HepG2 (cell line): ENCODE results near the gene NCOR2. TPM values are rescaled to one million over a fixed set of nuclear protein-coding genes. Genes with fewer than 3 reads are reported as not detected.
A peak's percentile ranks its signal among the peaks of the same experiment; 100 is the strongest.

Experiments used
- ATAC-seq: fragments of 200-7000 bp; cut with Tn5 transposase; 3 replicates; pipeline ENCODE4 v1.9.1; 2020; ENCODE audit warnings: mild to moderate bottlenecking, moderate library complexity
- BruUV-seq: library from RNA; stranded (reverse); fragments of 400-500 nt; replicated peaks from 2 replicates; lab custom pipeline; 2021; lab: Mats Ljungman, UMichigan
- CTCF ChIA-PET: fragments of 300-600 bp; formaldehyde crosslinking; extraction: SDS; loops from one replicate; lab custom pipeline; 2021; ENCODE audit warnings: low total read pairs, inconsistent platforms, low intra/inter-chr PET ratio; lab: Yijun Ruan, JAX
- POLR2A ChIA-PET: fragments of 350-600 bp; sonication (Branson Sonifier 250); formaldehyde crosslinking; loops from one replicate; lab custom pipeline; 2020; ENCODE audit warnings: antibody characterized with exemption, inconsistent platforms; lab: Yijun Ruan, JAX
- DNase-seq: peaks from one replicate; pipeline ENCODE4 v3.0.0-alpha.2; 2015; ENCODE audit warnings: low spot score
- FAIRE-seq: peaks from 3 replicates; lab custom pipeline; 2011; peaks lifted over from hg19 to GRCh38; lab: Jason Lieb, UNC
- H2AFZ ChIP-seq: one replicate; pipeline ENCODE4 v1.6.1; 2011; ENCODE audit warnings: low read length, inconsistent platforms
- H3K27ac ChIP-seq: fragments of 300-600 bp; 3 replicates; pipeline ENCODE4 v1.8.0; 2011; ENCODE audit warnings: mixed run types, mild to moderate bottlenecking, mixed read lengths, low read length, inconsistent platforms; ENCODE audit not compliant: insufficient read depth; ENCODE audit errors: extremely low read length
- H3K27me3 ChIP-seq, 2 experiments: fragments of 200-600 bp in 1 of 2; 2 replicates in 1 of 2; 3 replicates in 1 of 2; pipeline versions ENCODE4 v1.6.0 to v1.8.0; 2011; ENCODE audit warnings: low read length in 2 of 2, mild to moderate bottlenecking in 2 of 2, moderate library complexity in 2 of 2, inconsistent platforms in 1 of 2; ENCODE audit not compliant: insufficient read depth in 2 of 2, control insufficient read depth in 1 of 2
- H3K36me3 ChIP-seq, 2 experiments: fragments of 200-600 bp in 1 of 2; replicated peaks in 1 of 2; 2 replicates in 1 of 2; 3 replicates in 1 of 2; pipeline versions ENCODE4 v1.5.1 to v1.8.0; 2011; ENCODE audit warnings: low read length in 2 of 2, inconsistent platforms in 1 of 2; ENCODE audit not compliant: insufficient read depth in 2 of 2, control insufficient read depth in 1 of 2
- H3K4me1 ChIP-seq: 2 replicates; pipeline ENCODE4 v1.5.1; 2012; ENCODE audit warnings: low read length, inconsistent platforms; ENCODE audit not compliant: insufficient read depth
- H3K4me2 ChIP-seq: 2 replicates; pipeline ENCODE4 v1.6.0; 2011; ENCODE audit warnings: low read depth, low read length, inconsistent platforms
- H3K4me3 ChIP-seq, 3 experiments: fragments of 200-600 bp in 1 of 3; sonication (generic), shearing (Covaris generic) in 1 of 3; replicated peaks in 1 of 3; 2 replicates each; pipeline ENCODE4 v1.5.1; 2011 to 2016; ENCODE audit warnings: low read length in 3 of 3, inconsistent platforms in 2 of 3, low read depth in 2 of 3, mild to moderate bottlenecking in 2 of 3, control low read depth in 1 of 3, mixed read lengths in 1 of 3; ENCODE audit not compliant: insufficient read depth in 1 of 3
- H3K79me2 ChIP-seq: one replicate; pipeline ENCODE4 v1.6.1; 2011; ENCODE audit warnings: low read length, inconsistent platforms; ENCODE audit not compliant: insufficient read depth
- H3K9ac ChIP-seq: 2 replicates; pipeline ENCODE4 v1.6.0; 2011; ENCODE audit warnings: mild to moderate bottlenecking, low read depth, low read length, inconsistent platforms; ENCODE audit not compliant: insufficient read depth
- H3K9me3 ChIP-seq: 2 replicates; pipeline ENCODE4 v1.5.1; 2012; ENCODE audit warnings: mild to moderate bottlenecking, low read length
- H4K20me1 ChIP-seq: 2 replicates; pipeline ENCODE4 v1.6.0; 2011; ENCODE audit warnings: inconsistent platforms, mild to moderate bottlenecking, low read length, moderate library complexity; ENCODE audit not compliant: insufficient read depth
- ATRX ChIP-seq: sonication (generic); formaldehyde crosslinking; IDR thresholded peaks from 2 replicates; pipeline ENCODE4 v1.4.0; 2020; ENCODE audit warnings: missing genetic modification reagents, borderline replicate concordance
- LCORL ChIP-seq, 2 experiments: fragments of 450-650 bp in 1 of 2; sonication (generic) in 1 of 2; formaldehyde crosslinking in 1 of 2; IDR thresholded peaks; 2 replicates each; pipeline versions ENCODE4 v1.5.0 to v1.6.1; 2017 to 2020; ENCODE audit warnings: antibody characterized with exemption in 1 of 2, missing genetic modification reagents in 1 of 2
- NFE2L2 ChIP-seq: fragments of 150-350 bp; IDR thresholded peaks from 2 replicates; pipeline ENCODE4 v1.6.1; 2014; ENCODE audit warnings: low read length
- SPEN ChIP-seq: sonication (generic); formaldehyde crosslinking; IDR thresholded peaks from 2 replicates; pipeline ENCODE4 v1.5.1; 2020; ENCODE audit warnings: low read depth, mild to moderate bottlenecking, missing genetic modification reagents
- TEAD2 ChIP-seq: sonication (generic); formaldehyde crosslinking; IDR thresholded peaks from 2 replicates; pipeline ENCODE4 v1.9.0; 2021; ENCODE audit warnings: missing genetic modification reagents
- ZNF263 ChIP-seq: sonication (generic); formaldehyde crosslinking; IDR thresholded peaks from 2 replicates; pipeline ENCODE4 v1.4.0; 2020; ENCODE audit warnings: missing genetic modification reagents
- ZNF407 ChIP-seq: sonication (generic); formaldehyde crosslinking; IDR thresholded peaks from one replicate; pipeline ENCODE4 v1.5.1; 2020; ENCODE audit warnings: mild to moderate bottlenecking, missing genetic modification reagents; ENCODE audit errors: not compliant biosample characterization
- ZSCAN25 ChIP-seq: sonication (generic); formaldehyde crosslinking; IDR thresholded peaks from 2 replicates; pipeline ENCODE4 v1.8.0; 2022; ENCODE audit warnings: mild to moderate bottlenecking, missing genetic modification reagents
- ZSCAN29 ChIP-seq: sonication (generic); formaldehyde crosslinking; conservative IDR thresholded peaks from 2 replicates; pipeline ENCODE4 v1.4.0; 2020; ENCODE audit warnings: mild to moderate bottlenecking, missing genetic modification reagents
- WGBS: methylation state at CpG from one replicate; pipeline ENCODE4 v1.1.6; 2017; ENCODE audit warnings: low lambda C conversion rate; 5-methylcytosine and 5-hydroxymethylcytosine counted together
- in situ Hi-C: cut with HindIII; loops from 2 replicates; pipeline ENCODE4 v1.10.0; 2017; ENCODE audit warnings: low pct_unique_long_range_greater_than_20kb; ENCODE audit not compliant: extremely low pct_ligation_motif_present
- intact Hi-C: fragments of 100-400 bp; cut with micrococcal nuclease; formaldehyde crosslinking; loops from one replicate; pipeline ENCODE4 v1.10.0; 2022; ENCODE audit not compliant: unreplicated experiment
- polyA plus RNA-seq, 8 experiments: library from polyadenylated mRNA; depleted of rRNA in 3 of 8; stranded (reverse) in 7 of 8; unstranded in 1 of 8; fragments of >200 nt; fragmentation: Illumina TruSeq in 4 of 8; extraction: Trizol in 4 of 8; gene quantifications; 2 replicates each; pipeline versions ENCODE4 v1.2.1 to v1.2.3, GENCODE V29; 2011 to 2016; ENCODE audit warnings: low read depth in 4 of 8, missing spikeins in 1 of 8, mixed read lengths in 1 of 8; ENCODE audit not compliant: insufficient read depth in 1 of 8
- total RNA-seq, 5 experiments: library from RNA; depleted of rRNA; stranded (reverse); fragments of >200 nt; fragmentation: Illumina TruSeq; extraction: Trizol; gene quantifications; 2 replicates each; pipeline ENCODE4 v1.2.3, GENCODE V29; 2016; ENCODE audit warnings: low read depth in 1 of 5
- TF ChIP-seq, protein P1 (sequence below): sonication (generic); formaldehyde crosslinking; IDR thresholded peaks from 2 replicates; pipeline ENCODE4 v1.4.0; 2020; ENCODE audit warnings: missing genetic modification reagents
- TF ChIP-seq, protein P2 (sequence below): IDR thresholded peaks from 2 replicates; pipeline ENCODE4 v1.6.1; 2016; ENCODE audit warnings: low read depth

NCOR2 gene
- total and polyA plus RNA-seq, 2 of the 13 experiments (the other 11 are each of a cell fraction or from before 2014, with no cell fraction given) = 4.5 to 5.7 TPM

DNA sequence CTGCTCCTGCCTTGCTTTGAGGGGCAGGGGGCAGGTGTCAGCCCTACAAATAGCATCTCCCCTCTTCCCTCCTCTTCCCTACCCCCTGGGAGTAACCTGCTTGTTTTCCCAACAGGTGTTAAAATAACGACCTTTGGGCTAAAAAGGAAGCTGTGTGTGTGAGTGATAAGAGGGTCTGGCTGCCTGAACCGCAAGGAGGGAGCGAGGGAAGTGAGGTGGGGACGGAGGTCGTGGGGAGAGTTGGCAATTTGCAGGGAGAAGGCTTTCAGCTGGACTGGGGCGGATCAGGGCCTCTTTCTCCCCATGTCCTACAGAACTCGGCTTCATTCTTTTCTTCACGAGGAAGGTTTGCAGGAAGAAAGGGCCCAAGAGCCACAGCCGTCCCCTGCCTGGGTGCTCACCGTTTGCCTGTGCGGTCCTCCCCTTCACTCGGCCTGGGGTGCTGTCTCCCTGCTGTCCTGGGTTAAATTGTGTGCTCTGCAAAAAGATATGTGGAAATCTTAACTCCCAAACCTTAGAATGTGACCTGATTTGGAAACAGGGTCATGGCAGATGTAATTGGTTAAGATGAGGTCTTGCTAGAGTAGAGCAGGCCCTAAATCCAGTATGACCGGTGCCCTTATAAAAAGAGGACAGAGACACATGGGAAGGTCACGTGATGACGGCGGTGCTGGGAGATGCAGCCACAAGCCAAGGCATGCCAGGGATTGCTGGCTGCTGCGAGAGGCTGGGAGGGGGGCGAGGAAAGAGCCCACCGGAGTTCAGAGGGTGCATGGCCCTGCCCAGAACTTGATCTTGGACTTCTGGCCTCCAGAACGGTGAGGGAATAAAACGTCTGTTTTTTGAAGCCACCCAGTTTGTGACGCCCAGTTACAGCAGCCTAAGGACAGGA is 38.7 kb upstream of the NCOR2 start:
- 33% methylated on average over 21 of the region's 22 CpGs for WGBS
- no peak for DNase-seq
- no peak for TF ChIP-seq ZSCAN29 (CRISPR knock-in tag)
- TF ChIP-seq TEAD2 (CRISPR knock-in tag) = no peak
- no peak for TF ChIP-seq ATRX (CRISPR knock-in tag)
- TF ChIP-seq NFE2L2 = no peak
- peak; percentile 71; the same call in 1 of the 2 replicates for TF ChIP-seq ZSCAN25 (CRISPR knock-in tag)
- TF ChIP-seq, protein P1, sequence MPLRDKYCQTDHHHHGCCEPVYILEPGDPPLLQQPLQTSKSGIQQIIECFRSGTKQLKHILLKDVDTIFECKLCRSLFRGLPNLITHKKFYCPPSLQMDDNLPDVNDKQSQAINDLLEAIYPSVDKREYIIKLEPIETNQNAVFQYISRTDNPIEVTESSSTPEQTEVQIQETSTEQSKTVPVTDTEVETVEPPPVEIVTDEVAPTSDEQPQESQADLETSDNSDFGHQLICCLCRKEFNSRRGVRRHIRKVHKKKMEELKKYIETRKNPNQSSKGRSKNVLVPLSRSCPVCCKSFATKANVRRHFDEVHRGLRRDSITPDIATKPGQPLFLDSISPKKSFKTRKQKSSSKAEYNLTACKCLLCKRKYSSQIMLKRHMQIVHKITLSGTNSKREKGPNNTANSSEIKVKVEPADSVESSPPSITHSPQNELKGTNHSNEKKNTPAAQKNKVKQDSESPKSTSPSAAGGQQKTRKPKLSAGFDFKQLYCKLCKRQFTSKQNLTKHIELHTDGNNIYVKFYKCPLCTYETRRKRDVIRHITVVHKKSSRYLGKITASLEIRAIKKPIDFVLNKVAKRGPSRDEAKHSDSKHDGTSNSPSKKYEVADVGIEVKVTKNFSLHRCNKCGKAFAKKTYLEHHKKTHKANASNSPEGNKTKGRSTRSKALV (CRISPR knock-in tag) = no peak
- no peak for TF ChIP-seq SPEN (CRISPR knock-in tag)
- no peak for TF ChIP-seq ZNF407 (CRISPR knock-in tag)
- TF ChIP-seq, protein P2, sequence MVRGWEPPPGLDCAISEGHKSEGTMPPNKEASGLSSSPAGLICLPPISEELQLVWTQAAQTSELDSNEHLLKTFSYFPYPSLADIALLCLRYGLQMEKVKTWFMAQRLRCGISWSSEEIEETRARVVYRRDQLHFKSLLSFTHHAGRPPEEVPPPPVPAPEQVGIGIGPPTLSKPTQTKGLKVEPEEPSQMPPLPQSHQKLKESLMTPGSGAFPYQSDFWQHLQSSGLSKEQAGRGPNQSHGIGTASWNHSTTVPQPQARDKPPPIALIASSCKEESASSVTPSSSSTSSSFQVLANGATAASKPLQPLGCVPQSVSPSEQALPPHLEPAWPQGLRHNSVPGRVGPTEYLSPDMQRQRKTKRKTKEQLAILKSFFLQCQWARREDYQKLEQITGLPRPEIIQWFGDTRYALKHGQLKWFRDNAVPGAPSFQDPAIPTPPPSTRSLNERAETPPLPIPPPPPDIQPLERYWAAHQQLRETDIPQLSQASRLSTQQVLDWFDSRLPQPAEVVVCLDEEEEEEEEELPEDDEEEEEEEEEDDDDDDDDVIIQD = no peak
- TF ChIP-seq LCORL (IDR thresholded peaks at IDR 0.05) = no peak
- peak; percentile 18; the same call in 1 of the 2 replicates for TF ChIP-seq LCORL (CRISPR knock-in tag; IDR thresholded peaks at IDR 0.05)
- 0 out of 2 replicates have a peak, but pooled peaks have one; percentile 44 for TF ChIP-seq ZNF263 (CRISPR knock-in tag)

More for the DNA sequence above, 38.7 kb upstream of the NCOR2 start:
- Histone ChIP-seq H3K4me3 (peak overlapping the region in 1 of 3 experiments; percentile 17; a peak in 1 of 6 replicates), H2AFZ (no peak overlapping the region), H3K27ac (no peak overlapping the region), H4K20me1 (no peaks in the 10 kb centered on the region), H3K27me3 (peaks cover 1 to 24% of the 10 kb centered on the region in 2 experiments; a peak in 3 of 5 replicates), H3K79me2 (no peaks in the 10 kb centered on the region), H3K9ac (no peak overlapping the region), H3K4me2 (peak overlapping the region; percentile 42), H3K9me3 (no peaks in the 10 kb centered on the region), H3K36me3 (no peaks in the 10 kb centered on the region), H3K4me1 (peaks cover 63% of the 10 kb centered on the region)
- ChIA-PET POLR2A (no interaction called here), CTCF (no interaction called here)
- intact Hi-C loops (no loop called here), in situ Hi-C loops (no loop called here)
- FAIRE-seq = no peak
- no TSS peak for BruUV-seq
- ATAC-seq = no peak
